Measurements from ENCODE around the gene C15orf61. TPM values are rescaled to one million over a fixed set of nuclear protein-coding genes. Genes with fewer than 3 reads are reported as not detected.
A peak's percentile ranks its signal among the peaks of the same experiment; 100 is the strongest.

The C15orf61 gene
- total RNA-seq, 1 experiment from 2014 or later = 13.3 TPM

DNA sequence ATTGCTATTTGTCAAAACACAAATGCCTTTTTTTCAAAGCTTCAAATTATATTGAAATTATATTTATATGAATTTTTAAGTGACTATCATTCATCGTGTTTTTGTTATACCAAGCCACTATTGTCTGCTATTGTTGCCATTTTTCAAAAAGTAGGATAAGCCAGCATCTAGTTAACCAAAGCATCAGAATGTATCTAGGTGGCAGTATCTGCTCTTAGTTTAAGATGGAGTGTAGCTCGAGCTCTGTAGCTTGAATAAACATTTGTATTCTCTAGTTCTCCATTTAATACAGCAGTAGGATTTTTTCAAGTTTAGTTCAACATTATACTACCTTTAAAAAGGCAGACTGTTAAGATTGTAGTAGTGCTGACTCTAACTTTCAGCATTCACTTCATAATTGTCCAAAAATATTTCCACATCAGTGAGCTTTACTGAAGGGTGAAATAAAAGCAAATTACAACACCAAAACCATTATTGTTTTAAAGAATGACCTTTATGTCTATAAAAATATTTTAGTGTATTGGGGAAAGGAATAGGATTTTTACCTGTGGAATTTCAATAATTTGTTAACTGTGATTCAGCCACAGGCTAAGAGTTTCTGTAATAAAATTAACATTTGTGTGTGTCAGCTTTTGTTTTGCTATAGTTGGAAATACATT, 19.6 kb upstream of the C15orf61 start:
- Histone ChIP-seq H3K9me2 (replicated peaks; ENCODE audit: insufficient read depth, low read length) (no peaks in the 10 kb centered on the region), H3K36me3 (ENCODE audit: insufficient read depth, low read length) (no peaks in the 10 kb centered on the region), H3K9me3 (ENCODE audit: low read length) (no peaks in the 10 kb centered on the region), H3K79me2 (ENCODE audit: low read length) (no peaks in the 10 kb centered on the region), H3K27ac (ENCODE audit: low read length) (peak overlapping the region; percentile 61), H3K27me3 (ENCODE audit: low read length) (no peaks in the 10 kb centered on the region), H4K20me1 (ENCODE audit: insufficient read depth, low read depth, low read length) (no peaks in the 10 kb centered on the region), H3K4me3 (ENCODE audit: low read length) (peak overlapping the region; percentile 52), H2AFZ (ENCODE audit: low read length) (peak overlapping the region; percentile 60), H3K4me2 (ENCODE audit: low read depth, low read length, poor library complexity, severe bottlenecking) (peak overlapping the region; percentile 61), H3K4me1 (ENCODE audit: low read length) (peaks cover 32% of the 10 kb centered on the region), H3K9ac (ENCODE audit: low read length) (peak overlapping the region; percentile 29)
- peak; percentile 69 for DNase-seq

GRCh38 chr15:67501836-67502461, 19.0 kb upstream of the C15orf61 start:
- no peak for DNase-seq
- no peaks in the 10 kb centered on the region for H4K20me1 ChIP-seq (ENCODE audit: insufficient read depth, low read depth, low read length)
- peak overlapping the region; percentile 29 for H3K9ac ChIP-seq (ENCODE audit: low read length)
- H3K4me2 ChIP-seq (ENCODE audit: low read depth, low read length, poor library complexity, severe bottlenecking) = peak overlapping the region; percentile 61
- H3K36me3 ChIP-seq (ENCODE audit: insufficient read depth, low read length) = no peaks in the 10 kb centered on the region
- no peaks in the 10 kb centered on the region for H3K79me2 ChIP-seq (ENCODE audit: low read length)
- no peaks in the 10 kb centered on the region for H3K27me3 ChIP-seq (ENCODE audit: low read length)
- H3K27ac ChIP-seq (ENCODE audit: low read length) = peak overlapping the region; percentile 61
- H3K9me2 ChIP-seq (replicated peaks; ENCODE audit: insufficient read depth, low read length) = no peaks in the 10 kb centered on the region
- no peaks in the 10 kb centered on the region for H3K9me3 ChIP-seq (ENCODE audit: low read length)
- H2AFZ ChIP-seq (ENCODE audit: low read length) = peak overlapping the region; percentile 60
- peaks cover 38% of the 10 kb centered on the region for H3K4me1 ChIP-seq (ENCODE audit: low read length)
- H3K4me3 ChIP-seq (ENCODE audit: low read length) = peak overlapping the region; percentile 52

GRCh38 chr15:67504056-67504455, 16.9 kb upstream of the C15orf61 start:
- no peak for DNase-seq
- Histone ChIP-seq H3K9me3 (ENCODE audit: low read length) (no peaks in the 10 kb centered on the region), H2AFZ (ENCODE audit: low read length) (no peak overlapping the region), H3K36me3 (ENCODE audit: insufficient read depth, low read length) (no peaks in the 10 kb centered on the region), H3K9ac (ENCODE audit: low read length) (no peak overlapping the region), H3K9me2 (replicated peaks; ENCODE audit: insufficient read depth, low read length) (no peaks in the 10 kb centered on the region), H3K4me2 (ENCODE audit: low read depth, low read length, poor library complexity, severe bottlenecking) (no peak overlapping the region), H3K4me1 (ENCODE audit: low read length) (peaks cover 42% of the 10 kb centered on the region), H4K20me1 (ENCODE audit: insufficient read depth, low read depth, low read length) (no peaks in the 10 kb centered on the region), H3K79me2 (ENCODE audit: low read length) (no peaks in the 10 kb centered on the region), H3K27ac (ENCODE audit: low read length) (no peak overlapping the region), H3K27me3 (ENCODE audit: low read length) (no peaks in the 10 kb centered on the region), H3K4me3 (ENCODE audit: low read length) (no peak overlapping the region)

DNA sequence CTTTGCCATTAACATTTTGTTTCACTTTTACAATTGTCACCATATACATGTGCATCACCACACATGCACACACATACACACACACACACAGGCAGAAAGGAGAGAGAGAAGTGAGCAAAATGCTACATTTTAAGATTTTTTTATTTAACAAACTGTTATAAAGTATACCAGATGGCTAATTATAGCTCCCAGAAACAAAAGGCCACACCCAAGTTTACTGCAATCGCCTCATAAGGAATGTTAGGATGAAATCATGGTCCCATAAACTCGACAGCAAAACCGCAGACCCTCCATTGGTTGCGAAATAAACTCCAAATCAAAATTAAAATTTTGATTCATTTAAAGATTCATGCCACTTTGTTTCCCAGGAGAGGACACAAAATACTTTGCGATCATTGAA, 16.1 kb upstream of the C15orf61 start:
- H3K4me3 ChIP-seq (ENCODE audit: low read length) = no peak overlapping the region
- H3K9me3 ChIP-seq (ENCODE audit: low read length) = no peaks in the 10 kb centered on the region
- H4K20me1 ChIP-seq (ENCODE audit: insufficient read depth, low read depth, low read length) = no peaks in the 10 kb centered on the region
- no peaks in the 10 kb centered on the region for H3K27me3 ChIP-seq (ENCODE audit: low read length)
- no peaks in the 10 kb centered on the region for H3K9me2 ChIP-seq (replicated peaks; ENCODE audit: insufficient read depth, low read length)
- no peak overlapping the region for H3K27ac ChIP-seq (ENCODE audit: low read length)
- no peak overlapping the region for H2AFZ ChIP-seq (ENCODE audit: low read length)
- DNase-seq = no peak
- H3K36me3 ChIP-seq (ENCODE audit: insufficient read depth, low read length) = no peaks in the 10 kb centered on the region
- H3K79me2 ChIP-seq (ENCODE audit: low read length) = no peaks in the 10 kb centered on the region
- H3K4me2 ChIP-seq (ENCODE audit: low read depth, low read length, poor library complexity, severe bottlenecking) = no peak overlapping the region
- H3K9ac ChIP-seq (ENCODE audit: low read length) = no peak overlapping the region
- peaks cover 42% of the 10 kb centered on the region for H3K4me1 ChIP-seq (ENCODE audit: low read length)

DNA sequence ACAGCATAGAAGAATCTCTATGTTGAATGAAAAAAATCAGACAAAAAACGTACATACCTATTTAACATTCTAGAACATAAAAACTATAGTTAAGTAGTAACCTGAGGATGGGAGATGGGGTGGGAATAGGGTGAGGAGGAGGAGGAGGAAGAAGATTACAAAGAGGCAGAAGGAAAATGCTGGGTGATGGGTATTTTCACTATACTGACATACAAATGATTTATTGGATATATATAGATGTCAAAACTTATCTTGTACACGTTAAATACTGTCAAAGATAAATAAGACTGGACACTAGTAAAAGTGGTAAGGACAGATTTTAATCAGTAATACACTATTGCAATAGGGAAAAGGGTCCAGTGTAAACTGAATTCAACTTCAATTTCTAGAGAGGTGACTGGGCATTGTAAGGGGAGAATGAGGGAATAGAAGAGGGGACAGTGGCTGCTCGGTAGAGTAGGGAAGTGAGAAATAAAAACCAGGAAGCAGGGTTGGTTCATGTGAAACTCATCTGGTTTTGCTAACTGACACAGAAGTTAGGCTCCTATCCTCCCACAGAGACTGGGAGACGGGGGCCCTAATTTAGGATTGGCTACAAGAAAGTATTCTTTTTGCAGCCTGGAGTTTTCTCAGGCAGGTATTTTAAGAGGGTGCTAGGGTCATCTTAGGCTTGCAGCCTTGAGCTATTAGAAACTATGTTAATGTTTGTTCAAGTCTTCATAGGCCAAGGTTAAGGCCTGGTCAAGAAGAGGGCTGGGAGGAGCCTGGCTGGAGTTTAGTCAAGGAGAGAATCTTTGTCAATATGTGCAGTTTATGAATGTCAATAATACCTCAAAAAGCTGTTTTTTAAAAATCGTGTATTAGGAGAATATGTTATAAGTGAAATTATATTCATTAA, 15.0 kb upstream of the C15orf61 start:
- H4K20me1 ChIP-seq (ENCODE audit: insufficient read depth, low read depth, low read length) = no peaks in the 10 kb centered on the region
- H3K4me1 ChIP-seq (ENCODE audit: low read length) = peaks cover 36% of the 10 kb centered on the region
- no peak for DNase-seq
- H3K36me3 ChIP-seq (ENCODE audit: insufficient read depth, low read length) = no peaks in the 10 kb centered on the region
- H3K27me3 ChIP-seq (ENCODE audit: low read length) = no peaks in the 10 kb centered on the region
- peak overlapping the region; percentile 41; the same call in 1 of the 2 replicates for H3K27ac ChIP-seq (ENCODE audit: low read length)
- H3K79me2 ChIP-seq (ENCODE audit: low read length) = no peaks in the 10 kb centered on the region
- no peaks in the 10 kb centered on the region for H3K9me3 ChIP-seq (ENCODE audit: low read length)
- H3K4me2 ChIP-seq (ENCODE audit: low read depth, low read length, poor library complexity, severe bottlenecking) = peak overlapping the region; percentile 48
- H3K9me2 ChIP-seq (replicated peaks; ENCODE audit: insufficient read depth, low read length) = no peaks in the 10 kb centered on the region
- H3K9ac ChIP-seq (ENCODE audit: low read length) = no peak overlapping the region
- H3K4me3 ChIP-seq (ENCODE audit: low read length) = no peak overlapping the region
- H2AFZ ChIP-seq (ENCODE audit: low read length) = peak overlapping the region; percentile 89

GRCh38 chr15:67506775-67507747, 13.9 kb upstream of the C15orf61 start:
- Histone ChIP-seq H2AFZ (ENCODE audit: low read length) (peak overlapping the region; percentile 37; the same call in 1 of the 2 replicates), H3K36me3 (ENCODE audit: insufficient read depth, low read length) (no peaks in the 10 kb centered on the region), H3K27ac (ENCODE audit: low read length) (peak overlapping the region; percentile 41), H3K4me3 (ENCODE audit: low read length) (no peak overlapping the region), H3K9me3 (ENCODE audit: low read length) (no peaks in the 10 kb centered on the region), H4K20me1 (ENCODE audit: insufficient read depth, low read depth, low read length) (no peaks in the 10 kb centered on the region), H3K4me1 (ENCODE audit: low read length) (peaks cover 24% of the 10 kb centered on the region), H3K9me2 (replicated peaks; ENCODE audit: insufficient read depth, low read length) (no peaks in the 10 kb centered on the region), H3K27me3 (ENCODE audit: low read length) (no peaks in the 10 kb centered on the region), H3K79me2 (ENCODE audit: low read length) (no peaks in the 10 kb centered on the region), H3K9ac (ENCODE audit: low read length) (no peak overlapping the region), H3K4me2 (ENCODE audit: low read depth, low read length, poor library complexity, severe bottlenecking) (peak overlapping the region; percentile 48)
- DNase-seq = no peak

GRCh38 chr15:67508407-67508806, 12.5 kb upstream of the C15orf61 start:
- H3K4me1 ChIP-seq (ENCODE audit: low read length) = peaks cover 18% of the 10 kb centered on the region
- no peaks in the 10 kb centered on the region for H3K79me2 ChIP-seq (ENCODE audit: low read length)
- no peak for DNase-seq
- no peak overlapping the region for H3K9ac ChIP-seq (ENCODE audit: low read length)
- H3K27me3 ChIP-seq (ENCODE audit: low read length) = no peaks in the 10 kb centered on the region
- H4K20me1 ChIP-seq (ENCODE audit: insufficient read depth, low read depth, low read length) = no peaks in the 10 kb centered on the region
- H3K27ac ChIP-seq (ENCODE audit: low read length) = no peak overlapping the region
- H3K9me2 ChIP-seq (replicated peaks; ENCODE audit: insufficient read depth, low read length) = no peaks in the 10 kb centered on the region
- H3K9me3 ChIP-seq (ENCODE audit: low read length) = no peaks in the 10 kb centered on the region
- no peak overlapping the region for H2AFZ ChIP-seq (ENCODE audit: low read length)
- no peaks in the 10 kb centered on the region for H3K36me3 ChIP-seq (ENCODE audit: insufficient read depth, low read length)
- H3K4me3 ChIP-seq (ENCODE audit: low read length) = no peak overlapping the region
- no peak overlapping the region for H3K4me2 ChIP-seq (ENCODE audit: low read depth, low read length, poor library complexity, severe bottlenecking)

Measured in Karpas-422 (cell line).